Measurements from ENCODE around the gene SKP1. TPM values are rescaled to one million over a fixed set of nuclear protein-coding genes. Genes with fewer than 3 reads are reported as not detected.

SKP1 gene
- polyA plus RNA-seq, 4 donors: 476 to 538 (median 505) TPM

DNA sequence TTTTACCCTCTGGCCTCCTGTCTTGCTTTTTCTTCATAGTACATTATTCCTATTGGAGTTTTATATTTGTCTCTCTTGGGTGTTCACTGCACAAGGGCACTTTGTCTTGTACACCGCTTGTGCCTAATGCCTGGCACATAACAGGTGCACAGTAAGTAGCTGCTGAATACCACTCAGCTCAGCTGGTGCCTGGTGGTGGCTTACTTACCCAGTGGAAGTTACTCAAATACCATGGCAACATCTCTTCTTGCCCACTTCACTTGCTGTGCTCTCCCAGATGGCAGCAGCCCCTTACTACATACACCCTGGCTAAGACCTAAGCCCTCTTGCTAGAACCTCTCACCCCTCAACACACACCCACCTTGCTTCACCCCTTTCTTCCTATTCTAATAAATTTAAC, 11.3 kb upstream of the SKP1 start:
- DNase-seq (no peak), FAIRE-seq (no peak)
- H3K36me3 ChIP-seq (ENCODE audit: control insufficient read depth in 3 of 3, insufficient read depth in 2 of 3, low read depth in 1 of 3, low read length in 3 of 3): no peaks in the 10 kb centered on the region
- no peak overlapping the region for H3K4me3 ChIP-seq (ENCODE audit: low read depth in 1 of 3, low read length in 3 of 3)
- no peaks in the 10 kb centered on the region for H3K27me3 ChIP-seq (ENCODE audit: control insufficient read depth in 3 of 3, insufficient read depth in 3 of 3, low read length in 3 of 3)
- 76 to 94% (median 93%) methylated on average over 1 of the region's 1 CpG for WGBS, 3 donors
- peaks cover 0 to 6% (median 0%) of the 10 kb centered on the region in 3 donors for H3K4me1 ChIP-seq (ENCODE audit: control insufficient read depth in 3 of 3, insufficient read depth in 2 of 3, low read depth in 1 of 3, low read length in 2 of 3)
- no peaks in the 10 kb centered on the region for H3K9me3 ChIP-seq (ENCODE audit: control insufficient read depth in 2 of 2, insufficient read depth in 1 of 2, low read depth in 1 of 2, low read length in 1 of 2)
- H3K27ac ChIP-seq (ENCODE audit: low read depth in 1 of 3, low read length in 2 of 3): no peak overlapping the region

GRCh38 chr5:134184155-134185135, 7.7 kb upstream of the SKP1 start:
- Histone ChIP-seq H3K9me3 (ENCODE audit: control insufficient read depth in 2 of 2, insufficient read depth in 1 of 2, low read depth in 1 of 2, low read length in 1 of 2) (no peaks in the 10 kb centered on the region), H3K4me1 (ENCODE audit: control insufficient read depth in 3 of 3, insufficient read depth in 2 of 3, low read depth in 1 of 3, low read length in 2 of 3) (peaks cover 0 to 6% (median 0%) of the 10 kb centered on the region in 3 donors), H3K27ac (ENCODE audit: low read depth in 1 of 3, low read length in 2 of 3) (peak overlapping the region in 1 of 3 donors; percentile 42), H3K27me3 (ENCODE audit: control insufficient read depth in 3 of 3, insufficient read depth in 3 of 3, low read length in 3 of 3) (no peaks in the 10 kb centered on the region), H3K4me3 (ENCODE audit: low read depth in 1 of 3, low read length in 3 of 3) (no peak overlapping the region), H3K36me3 (ENCODE audit: control insufficient read depth in 3 of 3, insufficient read depth in 2 of 3, low read depth in 1 of 3, low read length in 3 of 3) (no peaks in the 10 kb centered on the region)
- FAIRE-seq (no peak), DNase-seq (peak; percentile 78 to 81)
- WGBS, 3 donors: 56 to 63% (median 59%) methylated on average over 11 of the region's 11 CpGs

- Histone ChIP-seq H3K27ac (ENCODE audit: low read depth in 1 of 3, low read length in 2 of 3) (peak overlapping the region in 2 of 3 donors; percentile 1 to 42), H3K4me1 (ENCODE audit: control insufficient read depth in 3 of 3, insufficient read depth in 2 of 3, low read depth in 1 of 3, low read length in 2 of 3) (peaks cover 0 to 7% (median 0%) of the 10 kb centered on the region in 3 donors), H3K27me3 (ENCODE audit: control insufficient read depth in 3 of 3, insufficient read depth in 3 of 3, low read length in 3 of 3) (no peaks in the 10 kb centered on the region), H3K36me3 (ENCODE audit: control insufficient read depth in 3 of 3, insufficient read depth in 2 of 3, low read depth in 1 of 3, low read length in 3 of 3) (no peaks in the 10 kb centered on the region), H3K9me3 (ENCODE audit: control insufficient read depth in 2 of 2, insufficient read depth in 1 of 2, low read depth in 1 of 2, low read length in 1 of 2) (no peaks in the 10 kb centered on the region), H3K4me3 (ENCODE audit: low read depth in 1 of 3, low read length in 3 of 3) (no peak overlapping the region)
- FAIRE-seq (no peak), DNase-seq (peak; percentile 60 to 73)
Measured at GRCh38 chr5:134183481-134183880, 6.7 kb upstream of the SKP1 start.

DNA sequence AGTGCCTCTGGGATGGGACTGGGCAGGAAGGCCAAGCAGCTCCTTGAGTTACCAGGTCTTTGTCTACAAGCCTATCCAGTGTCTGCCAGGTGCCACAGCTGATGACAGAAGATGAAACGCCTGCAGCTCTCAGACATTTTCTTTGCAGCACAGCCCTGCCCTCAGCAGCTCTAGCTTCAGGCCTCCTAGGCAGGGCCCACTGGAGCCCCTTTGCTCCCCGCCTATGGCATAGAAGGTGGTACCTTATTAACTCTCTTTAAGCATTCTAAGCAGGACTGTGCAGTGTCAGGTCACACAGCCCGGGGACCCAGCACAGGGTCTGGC, 1.3 kb upstream of the SKP1 start:
- FAIRE-seq: no peak
- H3K4me3 ChIP-seq (ENCODE audit: low read depth in 1 of 3, low read length in 3 of 3): no peak overlapping the region
- 59 to 71% (median 64%) methylated on average over 3 of the region's 3 CpGs for WGBS, 3 donors

DNA sequence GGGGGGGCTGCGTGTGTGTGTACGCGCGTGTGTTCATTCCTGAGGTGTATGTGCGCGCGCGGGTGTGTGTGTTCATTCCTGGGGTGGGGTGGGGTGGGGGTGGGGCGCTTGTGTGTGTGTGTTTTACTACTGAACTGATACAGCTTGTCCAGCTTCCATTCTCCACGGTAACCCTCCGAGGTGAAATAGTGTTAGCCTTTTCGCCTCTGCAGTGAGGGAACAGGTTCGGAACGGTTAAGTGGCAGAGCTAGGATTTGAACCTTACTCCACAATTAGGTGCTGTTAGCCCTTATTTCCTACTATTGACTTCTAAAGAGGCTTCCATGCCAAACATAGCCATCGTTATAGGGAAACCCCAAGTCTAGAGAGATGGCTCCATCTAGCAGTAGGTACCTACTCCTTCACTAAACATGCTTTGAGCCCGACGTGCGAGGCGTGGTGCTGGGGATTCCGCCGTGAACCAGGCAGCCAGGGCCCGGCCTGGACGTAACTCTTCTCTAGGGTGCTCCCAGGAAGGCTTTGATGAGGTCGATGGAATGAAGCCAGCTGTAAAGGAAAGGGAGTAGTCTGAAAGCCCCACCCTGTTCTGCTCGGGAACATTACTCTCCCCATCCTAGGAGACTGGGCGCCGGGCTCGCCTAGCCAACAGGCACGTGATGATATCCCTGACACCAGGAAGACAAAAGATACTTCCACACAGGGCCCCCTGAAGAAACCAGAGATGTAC, 782 bp upstream of the SKP1 start:
- peaks cover 2 to 20% (median 3%) of the 10 kb centered on the region in 3 donors for H3K4me1 ChIP-seq (ENCODE audit: control insufficient read depth in 3 of 3, insufficient read depth in 2 of 3, low read depth in 1 of 3, low read length in 2 of 3)
- peak overlapping the region; percentile 79 to 95 (median 92) for H3K4me3 ChIP-seq (ENCODE audit: low read depth in 1 of 3, low read length in 3 of 3)
- H3K27ac ChIP-seq (ENCODE audit: low read depth in 1 of 3, low read length in 2 of 3): peak overlapping the region; percentile 96 to 100 (median 98)
- peak; percentile 89 to 97 for DNase-seq
- no peaks in the 10 kb centered on the region for H3K27me3 ChIP-seq (ENCODE audit: control insufficient read depth in 3 of 3, insufficient read depth in 3 of 3, low read length in 3 of 3)
- H3K36me3 ChIP-seq (ENCODE audit: control insufficient read depth in 3 of 3, insufficient read depth in 2 of 3, low read depth in 1 of 3, low read length in 3 of 3): peaks cover 0 to 8% (median 0%) of the 10 kb centered on the region in 3 donors
- no peak for FAIRE-seq
- H3K9me3 ChIP-seq (ENCODE audit: control insufficient read depth in 2 of 2, insufficient read depth in 1 of 2, low read depth in 1 of 2, low read length in 1 of 2): no peaks in the 10 kb centered on the region
- 11 to 21% (median 12%) methylated on average over 29 of the region's 29 CpGs for WGBS, 3 donors

More for the DNA sequence above, 1.3 kb upstream of the SKP1 start:
- Histone ChIP-seq H3K27me3 (ENCODE audit: control insufficient read depth in 3 of 3, insufficient read depth in 3 of 3, low read length in 3 of 3) (no peaks in the 10 kb centered on the region), H3K4me1 (ENCODE audit: control insufficient read depth in 3 of 3, insufficient read depth in 2 of 3, low read depth in 1 of 3, low read length in 2 of 3) (peaks cover 2 to 19% (median 3%) of the 10 kb centered on the region in 3 donors), H3K36me3 (ENCODE audit: control insufficient read depth in 3 of 3, insufficient read depth in 2 of 3, low read depth in 1 of 3, low read length in 3 of 3) (peaks cover 0 to 3% (median 0%) of the 10 kb centered on the region in 3 donors), H3K27ac (ENCODE audit: low read depth in 1 of 3, low read length in 2 of 3) (peak overlapping the region; percentile 96 to 100 (median 98)), H3K9me3 (ENCODE audit: control insufficient read depth in 2 of 2, insufficient read depth in 1 of 2, low read depth in 1 of 2, low read length in 1 of 2) (no peaks in the 10 kb centered on the region)
- DNase-seq: no peak

DNA sequence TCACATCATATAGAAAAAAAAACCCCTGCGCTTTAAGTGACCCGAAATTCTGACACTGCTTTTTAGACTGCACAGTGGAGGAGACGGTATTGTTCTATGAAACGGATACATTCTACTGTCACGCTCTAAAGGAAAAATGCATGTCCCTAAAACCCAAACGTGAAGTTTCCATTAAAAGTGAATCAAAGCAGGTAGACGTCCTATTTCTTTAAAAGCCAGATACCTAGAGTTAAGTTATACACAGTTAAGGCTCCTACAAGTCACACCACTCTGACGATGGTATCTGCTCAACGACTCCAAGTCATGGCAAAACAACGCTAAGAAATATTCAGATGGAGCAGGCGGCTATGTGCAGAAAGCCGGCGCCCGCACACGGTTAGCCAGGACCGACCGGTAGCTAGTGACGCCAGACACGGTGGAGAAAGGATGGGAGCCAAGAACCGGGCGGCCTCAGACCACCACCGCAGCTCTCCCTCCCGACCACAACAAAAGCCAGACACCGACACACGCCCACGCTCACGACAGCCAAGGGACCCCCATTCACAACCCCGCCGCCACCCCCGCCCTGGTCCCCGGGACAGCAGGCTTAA, 734 bp downstream of the SKP1 start:
- H3K4me1 ChIP-seq (ENCODE audit: control insufficient read depth in 3 of 3, insufficient read depth in 2 of 3, low read depth in 1 of 3, low read length in 2 of 3): peaks cover 2 to 31% (median 3%) of the 10 kb centered on the region in 3 donors

GRCh38 chr5:134174841-134175839, 1.6 kb downstream of the SKP1 start:
- peak overlapping the region; percentile 79 to 95 (median 92) for H3K4me3 ChIP-seq (ENCODE audit: low read depth in 1 of 3, low read length in 3 of 3)
- no peak for FAIRE-seq
- 4 to 17% (median 7%) methylated on average over 10 of the region's 10 CpGs for WGBS, 3 donors
- H3K9me3 ChIP-seq (ENCODE audit: control insufficient read depth in 2 of 2, insufficient read depth in 1 of 2, low read depth in 1 of 2, low read length in 1 of 2): no peaks in the 10 kb centered on the region
- DNase-seq: peak; percentile 29 to 39
- H3K27ac ChIP-seq (ENCODE audit: low read depth in 1 of 3, low read length in 2 of 3): peak overlapping the region in 1 of 3 donors; percentile 96
- H3K27me3 ChIP-seq (ENCODE audit: control insufficient read depth in 3 of 3, insufficient read depth in 3 of 3, low read length in 3 of 3): no peaks in the 10 kb centered on the region
- H3K36me3 ChIP-seq (ENCODE audit: control insufficient read depth in 3 of 3, insufficient read depth in 2 of 3, low read depth in 1 of 3, low read length in 3 of 3): peaks cover 5 to 16% (median 6%) of the 10 kb centered on the region in 3 donors
- H3K4me1 ChIP-seq (ENCODE audit: control insufficient read depth in 3 of 3, insufficient read depth in 2 of 3, low read depth in 1 of 3, low read length in 2 of 3): peaks cover 2 to 31% (median 3%) of the 10 kb centered on the region in 3 donors

More for the DNA sequence above, 734 bp downstream of the SKP1 start:
- DNase-seq: peak in 1 of 2 donors; percentile 34
- 1% methylated on average over 29 to 31 of the region's 31 CpGs for WGBS, 3 donors
- peak overlapping the region; percentile 96 to 100 (median 98) for H3K27ac ChIP-seq (ENCODE audit: low read depth in 1 of 3, low read length in 2 of 3)
- H3K36me3 ChIP-seq (ENCODE audit: control insufficient read depth in 3 of 3, insufficient read depth in 2 of 3, low read depth in 1 of 3, low read length in 3 of 3): peaks cover 0 to 16% (median 2%) of the 10 kb centered on the region in 3 donors
- H3K4me3 ChIP-seq (ENCODE audit: low read depth in 1 of 3, low read length in 3 of 3): peak overlapping the region; percentile 79 to 95 (median 92)
- H3K9me3 ChIP-seq (ENCODE audit: control insufficient read depth in 2 of 2, insufficient read depth in 1 of 2, low read depth in 1 of 2, low read length in 1 of 2): no peaks in the 10 kb centered on the region
- H3K27me3 ChIP-seq (ENCODE audit: control insufficient read depth in 3 of 3, insufficient read depth in 3 of 3, low read length in 3 of 3): no peaks in the 10 kb centered on the region
- FAIRE-seq: no peak
